Fibroblast of lung (primary cell): Measurements from ENCODE around the gene PIK3R1. TPM values are rescaled to one million over a fixed set of nuclear protein-coding genes. Genes with fewer than 3 reads are reported as not detected.

Experiments used
- DNase-seq, 2 donors: peaks; one replicate each; pipeline versions ENCODE4 v3.0.0 to v3.0.0-alpha.2; 2010; ENCODE audit warnings: low read depth in 2 of 2
- H2AFZ ChIP-seq: 2 replicates; pipeline ENCODE4 v1.5.1; 2012; ENCODE audit warnings: low read length, control low read depth, inconsistent platforms
- H3K27ac ChIP-seq: 2 replicates; pipeline ENCODE4 v1.5.1; 2011; ENCODE audit warnings: low read length, control low read depth; ENCODE audit not compliant: insufficient read depth
- H3K27me3 ChIP-seq: 2 replicates; pipeline ENCODE4 v1.5.1; 2011; ENCODE audit warnings: mild to moderate bottlenecking, low read length; ENCODE audit not compliant: control insufficient read depth, insufficient read depth
- H3K36me3 ChIP-seq: 2 replicates; pipeline ENCODE4 v1.5.1; 2011; ENCODE audit warnings: low read length; ENCODE audit not compliant: control insufficient read depth, insufficient read depth
- H3K4me1 ChIP-seq: 2 replicates; pipeline ENCODE4 v1.5.1; 2011; ENCODE audit warnings: low read length; ENCODE audit not compliant: control insufficient read depth, insufficient read depth; ENCODE audit errors: extremely low read depth
- H3K4me2 ChIP-seq: 2 replicates; pipeline ENCODE4 v1.5.1; 2011; ENCODE audit warnings: low read length, control low read depth; ENCODE audit not compliant: insufficient read depth; ENCODE audit errors: extremely low read depth
- H3K4me3 ChIP-seq, 4 experiments: fragments of 200-600 bp in 1 of 4; sonication (generic) in 1 of 4; replicated peaks in 1 of 4; 2 replicates each; pipeline ENCODE4 v1.5.1; 2011 to 2016; ENCODE audit warnings: low read length in 4 of 4, low read depth in 3 of 4, mild to moderate bottlenecking in 3 of 4, control low read depth in 2 of 4, inconsistent platforms in 1 of 4, mixed read lengths in 1 of 4; ENCODE audit not compliant: insufficient read depth in 1 of 4; ENCODE audit errors: control extremely low read depth in 1 of 4
- H3K79me2 ChIP-seq: 2 replicates; pipeline ENCODE4 v1.5.1; 2012; ENCODE audit warnings: mild to moderate bottlenecking, low read length, inconsistent platforms; ENCODE audit not compliant: control insufficient read depth, insufficient read depth
- H3K9ac ChIP-seq: 2 replicates; pipeline ENCODE4 v1.5.1; 2011; ENCODE audit warnings: mild to moderate bottlenecking, low read length, control low read depth; ENCODE audit not compliant: insufficient read depth
- H3K9me3 ChIP-seq: 2 replicates; pipeline ENCODE4 v1.5.1; 2012; ENCODE audit warnings: low read depth, low read length; ENCODE audit not compliant: control insufficient read depth, insufficient read depth
- H4K20me1 ChIP-seq: 2 replicates; pipeline ENCODE4 v1.5.1; 2011; ENCODE audit warnings: low read length; ENCODE audit not compliant: control insufficient read depth, insufficient read depth; ENCODE audit errors: extremely low read depth
- CTCF ChIP-seq, 2 donors: IDR thresholded peaks in 1 of 2; conservative IDR thresholded peaks in 1 of 2; 1 replicate in 1 of 2; 2 replicates in 1 of 2; pipeline ENCODE4 v1.5.1; 2011 to 2012; ENCODE audit warnings: low read length in 2 of 2, control low read depth in 1 of 2, inconsistent platforms in 1 of 2, low read depth in 1 of 2, mild to moderate bottlenecking in 1 of 2
- EZH2 ChIP-seq: IDR thresholded peaks from 2 replicates; pipeline ENCODE4 v1.5.1; 2012; ENCODE audit warnings: low read length, control low read depth, mild to moderate bottlenecking; ENCODE audit errors: missing control alignments
- polyA plus RNA-seq, 2 donors: library from polyadenylated mRNA; depleted of rRNA in 1 of 2; stranded (reverse) in 1 of 2; unstranded in 1 of 2; fragments of >200 nt; gene quantifications; 2 replicates each; pipeline ENCODE4 v1.2.1, GENCODE V29; 2011 to 2012; ENCODE audit warnings: missing spikeins in 1 of 2
- total RNA-seq: library from RNA; depleted of rRNA; stranded (reverse); fragments of >200 nt; gene quantifications from 2 replicates; pipeline ENCODE4 v1.2.1, GENCODE V29; 2014

The PIK3R1 gene
- total and polyA plus RNA-seq, 2 donors (not counting 1 experiment from before 2014, with no cell fraction given), result 17.7 to 36.3 TPM

DNA sequence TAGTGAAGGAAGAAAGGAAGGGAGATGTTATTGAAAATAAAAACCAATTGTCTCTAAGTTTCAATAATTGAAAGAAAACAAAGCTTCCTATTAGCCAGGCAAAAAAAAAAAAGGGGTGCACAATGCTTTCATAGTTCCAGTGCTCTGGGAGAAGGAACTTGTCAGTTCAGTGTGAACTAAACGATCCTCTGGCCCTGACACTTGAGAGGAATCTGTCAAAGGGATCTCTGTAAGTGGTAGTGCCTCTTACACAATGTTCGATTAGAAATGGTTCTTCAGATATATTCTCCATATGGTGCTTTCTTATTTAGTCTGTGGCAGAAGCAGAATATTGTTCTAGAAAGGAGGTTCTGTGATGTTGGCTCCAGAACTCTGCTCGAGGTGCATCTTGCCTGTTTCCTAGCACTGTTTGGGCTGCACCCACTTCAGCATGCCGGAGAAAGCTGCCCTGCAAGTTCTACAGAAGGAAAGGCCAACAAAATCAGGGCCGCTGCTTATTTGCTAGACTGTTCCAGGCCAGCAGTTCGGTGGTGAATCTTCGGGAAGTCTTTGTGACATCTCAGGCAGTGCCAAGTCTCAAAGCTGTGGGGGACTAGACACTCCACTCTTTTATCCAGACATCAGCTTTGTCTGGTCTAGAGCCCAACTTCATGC is 90.9 kb downstream of the PIK3R1 start:
- DNase-seq, result no peak
- H3K9me3 ChIP-seq, result no peaks in the 10 kb centered on the region
- no peak overlapping the region for H3K4me3 ChIP-seq
- no peak overlapping the region for H2AFZ ChIP-seq
- TF ChIP-seq CTCF (conservative IDR thresholded peaks at IDR 0.05 in 1 of 2, IDR thresholded peaks at IDR 0.05 in 1 of 2; ENCODE audit: low read depth in 1 of 2, low read length in 2 of 2) (no peak), EZH2 (no peak)
- H3K9ac ChIP-seq, result no peak overlapping the region
- no peaks in the 10 kb centered on the region for H3K27me3 ChIP-seq
- H3K36me3 ChIP-seq, result no peaks in the 10 kb centered on the region
- no peak overlapping the region for H3K4me2 ChIP-seq
- H3K79me2 ChIP-seq, result no peaks in the 10 kb centered on the region
- H3K4me1 ChIP-seq, result no peaks in the 10 kb centered on the region
- H3K27ac ChIP-seq, result no peak overlapping the region
- H4K20me1 ChIP-seq, result no peaks in the 10 kb centered on the region

- H3K4me2 ChIP-seq, result no peak overlapping the region
- H3K27ac ChIP-seq, result no peak overlapping the region
- no peak for TF ChIP-seq EZH2
- TF ChIP-seq CTCF (conservative IDR thresholded peaks at IDR 0.05 in 1 of 2, IDR thresholded peaks at IDR 0.05 in 1 of 2; ENCODE audit: low read depth in 1 of 2, low read length in 2 of 2), result no peak
- H3K9me3 ChIP-seq, result no peaks in the 10 kb centered on the region
- H3K79me2 ChIP-seq, result no peaks in the 10 kb centered on the region
- no peak overlapping the region for H3K4me3 ChIP-seq
- no peak overlapping the region for H2AFZ ChIP-seq
- no peak for DNase-seq
- H3K9ac ChIP-seq, result no peak overlapping the region
- H3K27me3 ChIP-seq, result no peaks in the 10 kb centered on the region
- H3K4me1 ChIP-seq, result no peaks in the 10 kb centered on the region
- H4K20me1 ChIP-seq, result no peaks in the 10 kb centered on the region
- no peaks in the 10 kb centered on the region for H3K36me3 ChIP-seq
Observed at GRCh38 chr5:68313336-68313735, 97.8 kb downstream of the PIK3R1 start.

DNA sequence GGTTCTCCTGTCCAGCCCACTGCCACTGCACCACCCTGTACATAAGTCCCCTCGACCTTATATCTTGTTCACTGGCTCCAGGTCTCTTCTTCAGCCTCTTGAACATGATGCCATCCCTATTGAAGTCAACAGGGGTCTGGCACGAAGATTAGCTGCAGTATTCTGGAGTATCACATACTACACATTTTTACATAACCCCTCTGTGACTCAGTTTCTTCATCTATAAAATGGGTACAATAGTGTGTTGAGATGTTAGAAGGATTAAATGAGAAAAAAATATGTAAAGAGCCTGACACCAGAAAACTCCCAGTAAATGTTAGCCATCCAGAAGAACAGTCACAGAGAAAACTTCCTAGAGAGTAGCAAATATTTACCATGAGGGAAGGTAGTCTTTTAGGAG is 98.9 kb downstream of the PIK3R1 start:
- Histone ChIP-seq H2AFZ (no peak overlapping the region), H3K79me2 (no peaks in the 10 kb centered on the region), H3K27me3 (no peaks in the 10 kb centered on the region), H3K9me3 (no peaks in the 10 kb centered on the region), H3K27ac (no peak overlapping the region), H3K4me3 (no peak overlapping the region), H3K9ac (no peak overlapping the region), H4K20me1 (no peaks in the 10 kb centered on the region), H3K36me3 (no peaks in the 10 kb centered on the region), H3K4me1 (peaks cover 5% of the 10 kb centered on the region), H3K4me2 (no peak overlapping the region)
- no peak for DNase-seq
- TF ChIP-seq EZH2 (no peak), CTCF (conservative IDR thresholded peaks at IDR 0.05 in 1 of 2, IDR thresholded peaks at IDR 0.05 in 1 of 2; ENCODE audit: low read depth in 1 of 2, low read length in 2 of 2) (no peak)
